Fibroblast of peridontal ligament (primary cell): Measurements from ENCODE around the gene CCR5.

Source experiments
- DNase-seq: peaks from one replicate; pipeline ENCODE4 v3.0.0-alpha.2; 2010; ENCODE audit errors: extremely low read depth

The CCR5 gene

GRCh38 chr3:46370839-46371518 is at the start of gene CCR5:
Gene CCR5, plus strand, starts transcription at chr3:46370946. Its CDS starts 1,957 bp downstream, at chr3:46372903.
- DNase-seq = no peak

- no peak for DNase-seq
Measured at GRCh38 chr3:46321461-46322104, 49.2 kb upstream of the CCR5 start.

- no peak for DNase-seq
Measured at GRCh38 chr3:46324036-46324435, 46.7 kb upstream of the CCR5 start.

GRCh38 chr3:46325645-46326300 is 45.0 kb upstream of the CCR5 start:
- DNase-seq = no peak

GRCh38 chr3:46330676-46331075 is 40.1 kb upstream of the CCR5 start:
- DNase-seq = peak; percentile 23

GRCh38 chr3:46334741-46335478 is 35.8 kb upstream of the CCR5 start:
- peak; percentile 69 for DNase-seq

- DNase-seq = no peak
Measured at GRCh38 chr3:46335541-46335940, 35.2 kb upstream of the CCR5 start.

- DNase-seq = no peak
Measured at GRCh38 chr3:46337911-46338310, 32.8 kb upstream of the CCR5 start.

- DNase-seq = no peak
Measured at GRCh38 chr3:46338840-46339239, 31.9 kb upstream of the CCR5 start.

GRCh38 chr3:46344476-46344875 is 26.3 kb upstream of the CCR5 start:
- no peak for DNase-seq

- DNase-seq = no peak
Measured at GRCh38 chr3:46348823-46349482, 21.8 kb upstream of the CCR5 start.

GRCh38 chr3:46349484-46350261 is 21.1 kb upstream of the CCR5 start:
- peak; percentile 4 for DNase-seq

GRCh38 chr3:46350262-46350565 is 20.5 kb upstream of the CCR5 start:
- no peak for DNase-seq

GRCh38 chr3:46351646-46352045 is 19.1 kb upstream of the CCR5 start:
- DNase-seq = no peak

- DNase-seq = no peak
Measured at GRCh38 chr3:46353090-46353489, 17.7 kb upstream of the CCR5 start.

- no peak for DNase-seq
Measured at GRCh38 chr3:46353647-46354410, 16.9 kb upstream of the CCR5 start, which contains the start of gene CCR2. Gene CCR2, plus strand, starts transcription at chr3:46354111. Its CDS starts 3,417 bp downstream, at chr3:46357528.

GRCh38 chr3:46354478-46354877 is 16.3 kb upstream of the CCR5 start:
- DNase-seq = no peak

GRCh38 chr3:46354984-46355383 is 15.8 kb upstream of the CCR5 start:
- no peak for DNase-seq

GRCh38 chr3:46356276-46356675 is 14.5 kb upstream of the CCR5 start:
- no peak for DNase-seq

GRCh38 chr3:46356909-46357308 is 13.8 kb upstream of the CCR5 start:
- no peak for DNase-seq
